Activated CD8-positive, alpha-beta memory T cell treated with anti-CD3 and anti-CD28 coated beads for 24 hours (primary cell): ENCODE data around the gene TMEM171.

Experiments
- DNase-seq: peaks from one replicate; pipeline ENCODE4 v3.0.0-alpha.2; 2020

The TMEM171 gene

DNA sequence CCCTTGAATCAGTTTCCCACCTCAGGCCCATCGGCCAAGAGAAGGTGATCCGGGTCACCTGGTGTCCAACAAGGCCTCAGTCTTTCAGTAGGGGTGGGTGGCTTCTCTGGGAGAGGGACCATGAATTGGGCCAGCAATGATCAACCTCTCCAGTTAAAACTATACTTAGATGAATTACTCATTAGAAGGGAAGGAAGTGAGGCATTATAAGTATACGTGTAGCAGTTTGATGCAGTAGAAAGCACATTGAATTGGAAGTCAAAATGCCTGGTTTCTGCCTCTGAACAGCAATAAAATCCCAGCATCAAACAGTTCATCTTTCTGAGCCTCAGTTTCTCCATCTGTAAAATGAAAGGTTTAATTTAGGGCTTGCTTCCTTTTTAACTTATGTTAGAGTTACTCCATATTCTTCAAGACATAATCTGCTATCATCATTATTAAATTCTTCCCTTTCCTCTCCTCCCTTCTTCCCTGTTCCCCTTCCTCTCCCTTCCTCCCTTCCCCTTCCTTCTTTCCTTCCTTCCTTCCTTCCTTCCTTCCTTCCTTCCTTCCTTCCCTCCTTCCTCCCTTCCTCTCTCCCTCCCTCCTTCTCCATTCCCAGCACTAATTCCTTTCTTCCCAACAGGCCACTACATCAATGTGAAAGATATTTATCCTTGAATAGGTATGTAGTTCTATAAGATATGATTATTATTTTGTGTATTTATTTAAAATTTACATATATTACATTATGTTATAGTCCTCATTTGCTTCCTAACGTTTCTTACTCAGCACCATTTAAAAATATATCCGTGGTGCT, 34.0 kb downstream of the TMEM171 start:
- no peak for DNase-seq

DNA sequence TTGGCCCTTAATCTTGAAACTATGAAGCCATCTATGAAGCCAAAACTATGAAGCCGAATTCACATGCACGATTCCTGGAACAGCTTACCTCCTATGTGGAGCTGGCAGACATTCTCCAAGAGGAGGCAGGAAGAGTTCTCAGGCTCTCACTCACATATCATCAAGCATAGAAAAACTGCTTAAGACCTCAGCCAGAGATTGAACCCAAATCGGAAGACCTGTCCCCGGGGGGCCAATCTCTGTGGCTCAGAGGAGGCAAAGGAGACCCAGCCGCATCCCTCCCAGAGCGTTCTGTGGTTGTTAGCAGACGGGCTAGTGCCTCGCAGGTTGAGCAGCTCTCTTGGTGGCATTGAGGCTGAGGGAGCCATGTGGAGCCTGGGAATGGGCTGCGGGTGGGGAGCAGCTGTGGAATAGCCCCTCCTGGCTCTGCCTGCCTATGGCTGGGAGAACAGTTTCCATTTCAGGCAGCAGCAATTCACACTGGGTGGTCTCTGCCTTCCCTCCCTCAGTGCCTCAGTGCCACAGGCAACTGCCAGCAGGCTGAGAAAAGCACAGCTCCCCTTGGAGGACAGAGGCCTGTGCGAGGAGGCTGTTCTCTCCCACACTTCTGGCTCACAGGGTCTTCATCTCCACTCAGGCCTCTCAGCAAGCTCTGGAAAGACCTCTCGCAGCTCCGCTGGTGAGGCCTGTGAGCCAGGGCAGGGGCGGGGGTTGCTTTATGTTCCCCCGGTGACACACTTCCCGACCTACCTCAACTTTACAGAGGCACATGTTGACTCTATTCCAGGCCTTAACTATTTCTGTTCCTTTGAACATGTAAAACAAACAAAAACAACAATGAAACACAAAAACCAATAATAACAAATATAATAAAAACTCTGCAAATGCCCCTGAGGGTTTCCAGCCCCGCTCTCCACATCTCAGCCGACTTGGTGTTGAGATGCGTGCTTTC, 35.2 kb downstream of the TMEM171 start:
- DNase-seq = no peak

DNA sequence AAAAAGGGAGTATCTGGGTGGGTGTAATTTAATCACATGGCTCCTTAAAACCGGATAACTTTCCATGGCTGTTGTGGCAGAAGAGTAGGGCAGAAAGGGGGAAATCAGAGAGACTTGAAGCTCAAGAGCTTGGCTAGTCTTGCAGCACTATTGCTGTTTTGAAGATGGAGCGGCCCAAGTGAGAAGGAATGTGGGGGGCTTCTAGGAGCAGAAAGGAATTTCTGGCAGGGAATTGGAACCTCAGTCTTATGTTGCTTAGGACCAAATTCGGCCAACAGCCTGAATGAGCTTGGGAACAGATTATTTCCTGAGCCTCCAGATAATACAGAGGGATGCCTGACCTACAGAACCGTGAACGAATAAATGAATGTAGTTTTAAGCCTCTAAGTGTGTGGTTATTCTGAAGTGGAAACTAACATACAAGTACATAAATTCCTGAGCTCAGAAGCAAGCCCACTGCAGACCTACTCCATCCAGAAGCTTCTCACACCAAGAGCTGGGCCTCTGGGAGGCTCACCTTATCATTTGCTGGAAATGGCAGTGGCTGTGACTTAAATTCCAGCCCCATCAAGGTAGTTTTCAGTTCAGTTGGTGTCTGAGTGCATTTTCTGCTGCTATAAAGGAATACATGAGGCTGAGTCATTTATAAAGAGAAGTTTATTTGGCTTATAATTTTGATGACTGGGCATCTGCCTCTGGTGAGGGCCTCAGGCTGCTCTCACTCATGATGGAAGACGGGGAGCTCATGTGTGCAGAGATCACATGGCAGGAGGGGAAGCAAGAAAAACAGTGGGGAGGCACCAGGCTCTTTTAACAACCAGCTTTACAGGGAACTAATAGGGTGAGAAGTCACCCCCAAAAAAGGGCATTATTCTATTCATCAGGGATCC, 37.3 kb downstream of the TMEM171 start:
- no peak for DNase-seq

DNA sequence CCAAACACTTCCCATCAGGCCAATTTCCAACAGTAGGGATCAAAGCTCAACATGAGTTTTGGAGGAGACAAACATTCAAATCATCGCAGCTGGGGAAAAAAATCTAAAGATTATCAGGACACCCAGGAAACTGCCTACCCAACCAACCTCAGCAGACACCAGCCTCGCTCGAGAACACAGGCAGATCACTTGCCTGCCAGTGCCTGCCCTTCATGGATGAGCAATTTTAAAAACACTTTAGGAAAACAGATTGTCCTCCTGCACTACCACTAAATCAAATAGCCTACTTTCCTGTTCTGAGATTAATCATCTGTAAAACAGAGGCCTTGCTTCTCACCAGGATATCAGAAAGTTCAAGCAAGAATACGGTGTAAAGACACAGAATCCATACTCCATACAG, 37.9 kb downstream of the TMEM171 start:
- DNase-seq = no peak

DNA sequence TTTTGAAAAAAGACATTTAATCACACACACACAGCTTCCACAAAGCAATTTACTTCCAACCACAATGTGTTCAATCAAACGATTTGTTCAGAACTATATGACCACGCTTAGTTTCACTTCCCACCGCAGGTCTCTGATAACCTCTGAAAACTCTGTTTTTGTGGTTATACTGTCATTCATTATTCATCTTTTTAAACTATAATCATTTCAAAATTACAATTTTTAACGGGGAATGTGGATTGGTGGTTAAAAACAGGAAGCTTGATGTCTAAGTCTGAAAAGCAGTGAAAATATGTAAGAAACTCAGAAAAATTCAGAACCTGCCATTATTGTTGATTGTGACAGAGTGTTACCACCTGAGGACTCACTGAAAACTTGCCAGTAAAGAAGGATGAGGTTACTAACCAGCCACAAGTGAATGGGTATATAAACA, 39.9 kb downstream of the TMEM171 start:
- no peak for DNase-seq

DNA sequence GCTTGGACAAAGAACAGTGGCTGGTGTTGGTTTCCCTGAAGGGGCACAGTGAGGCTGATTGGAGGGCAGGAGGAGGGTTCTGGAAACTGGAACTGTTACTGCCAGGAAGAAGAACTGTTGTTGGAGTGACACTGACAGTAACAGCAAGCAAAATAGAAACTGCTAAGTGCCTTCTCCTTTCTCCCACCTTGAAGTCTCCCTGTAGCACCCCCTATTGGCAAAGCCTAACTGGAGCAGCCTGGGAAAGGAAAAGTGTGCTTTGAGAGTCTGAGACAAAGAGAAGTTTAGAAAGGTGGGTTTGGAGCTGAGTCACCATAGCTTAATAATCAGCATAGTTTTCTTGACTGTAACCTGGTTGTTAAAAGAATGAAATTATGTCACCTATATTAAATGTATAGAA, 50.1 kb downstream of the TMEM171 start:
- no peak for DNase-seq

DNA sequence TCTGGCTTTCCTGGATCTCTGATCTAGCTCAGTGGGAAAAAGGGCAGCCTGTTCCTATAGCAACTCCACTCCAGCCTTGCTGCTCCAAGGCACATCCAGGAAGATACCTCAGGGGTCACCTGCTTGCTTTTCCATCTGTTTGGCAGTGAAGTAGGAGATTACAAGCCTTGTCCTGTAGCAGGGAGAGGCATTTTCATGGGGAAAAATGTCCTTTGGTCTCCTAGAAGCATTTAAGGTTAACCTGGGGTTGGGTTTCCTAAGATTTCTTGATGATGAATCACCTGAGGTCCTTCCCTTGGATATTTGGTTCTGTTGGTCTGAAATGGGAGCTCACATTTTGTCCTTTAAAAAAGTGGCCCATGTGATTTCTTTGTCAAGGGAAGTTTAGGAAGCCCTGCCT, 51.1 kb downstream of the TMEM171 start:
- no peak for DNase-seq

DNA sequence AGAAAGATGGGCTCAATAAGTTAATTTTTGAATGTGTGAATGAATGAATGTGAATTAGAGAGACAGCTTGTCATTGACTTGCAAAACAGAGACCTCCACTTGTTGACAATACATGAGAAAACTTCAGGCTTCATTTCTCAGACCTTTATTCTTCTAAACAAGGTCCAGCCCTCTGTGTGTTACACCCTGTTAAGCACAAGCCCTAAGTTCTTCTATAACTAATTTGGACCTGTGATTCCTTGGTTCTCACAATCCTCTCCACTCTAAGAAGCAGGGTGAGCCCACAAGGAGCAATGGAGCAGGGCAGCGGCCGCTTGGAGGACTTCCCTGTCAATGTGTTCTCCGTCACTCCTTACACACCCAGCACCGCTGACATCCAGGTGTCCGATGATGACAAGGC, 52.6 kb downstream of the TMEM171 start, which contains the start of gene TMEM174:
TMEM174 (plus strand) TSS at position 243 of the 400 bp plus-strand sequence; CDS start at position 294, 51 bp downstream.
- DNase-seq = no peak

DNA sequence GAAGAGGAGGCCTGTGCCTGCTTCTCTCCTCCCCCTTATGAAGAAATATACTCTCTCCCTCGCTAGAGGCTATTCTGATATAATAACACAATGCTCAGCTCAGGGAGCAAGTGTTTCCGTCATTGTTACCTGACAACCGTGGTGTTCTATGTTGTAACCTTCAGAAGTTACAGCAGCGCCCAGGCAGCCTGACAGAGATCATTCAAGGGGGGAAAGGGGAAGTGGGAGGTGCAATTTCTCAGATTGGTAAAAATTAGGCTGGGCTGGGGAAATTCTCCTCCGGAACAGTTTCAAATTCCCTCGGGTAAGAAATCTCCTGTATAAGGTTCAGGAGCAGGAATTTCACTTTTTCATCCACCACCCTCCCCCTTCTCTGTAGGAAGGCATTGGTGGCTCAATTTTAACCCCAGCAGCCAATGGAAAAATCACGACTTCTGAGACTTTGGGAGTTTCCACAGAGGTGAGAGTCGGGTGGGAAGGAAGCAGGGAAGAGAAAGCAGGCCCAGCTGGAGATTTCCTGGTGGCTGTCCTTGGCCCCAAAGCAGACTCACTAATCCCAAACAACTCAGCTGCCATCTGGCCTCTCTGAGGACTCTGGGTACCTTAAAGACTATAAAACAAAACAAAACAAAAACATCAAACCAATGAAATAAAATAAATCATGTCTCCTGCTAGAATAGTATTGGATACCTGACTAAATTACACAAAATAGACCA, 53.9 kb downstream of the TMEM171 start:
- no peak for DNase-seq

DNA sequence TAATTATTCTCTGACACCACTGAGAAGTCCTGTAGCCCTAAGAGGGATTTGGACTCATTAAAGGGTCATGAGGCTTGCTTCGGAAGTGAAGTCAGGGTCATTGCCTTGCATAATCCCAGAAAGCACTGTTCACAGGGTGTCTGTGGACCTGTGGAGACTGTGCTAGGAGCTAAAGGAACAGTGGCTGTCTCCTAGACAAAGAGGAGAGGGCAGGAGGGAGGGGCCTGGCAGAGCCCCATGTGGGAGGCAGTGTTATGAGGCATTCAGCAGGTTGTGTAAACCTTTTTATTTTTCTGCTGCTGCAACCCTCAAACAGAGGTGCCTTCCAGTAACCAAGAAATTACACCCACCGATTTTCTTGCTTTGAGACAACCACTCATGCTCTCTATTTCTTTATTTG, 55.9 kb downstream of the TMEM171 start:
- no peak for DNase-seq

DNA sequence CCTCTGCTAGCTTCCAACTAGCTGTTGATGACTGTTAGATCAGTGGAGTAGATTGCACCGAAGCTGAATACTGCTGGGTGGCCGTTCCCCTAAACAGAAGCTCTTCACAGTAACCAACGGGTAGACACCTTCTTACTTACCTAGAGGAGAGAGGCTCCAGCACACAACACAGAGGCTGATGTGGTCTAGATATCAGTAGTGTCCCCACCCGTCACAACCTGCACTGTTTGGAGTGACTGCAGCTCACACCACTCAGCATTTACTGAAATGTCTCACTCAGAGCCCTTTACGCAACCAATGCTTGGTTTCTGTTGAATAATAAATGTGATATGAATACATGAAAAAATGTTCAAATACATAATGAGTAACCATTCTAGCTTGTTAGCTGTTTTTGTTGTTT, 57.9 kb downstream of the TMEM171 start:
- DNase-seq = no peak

DNA sequence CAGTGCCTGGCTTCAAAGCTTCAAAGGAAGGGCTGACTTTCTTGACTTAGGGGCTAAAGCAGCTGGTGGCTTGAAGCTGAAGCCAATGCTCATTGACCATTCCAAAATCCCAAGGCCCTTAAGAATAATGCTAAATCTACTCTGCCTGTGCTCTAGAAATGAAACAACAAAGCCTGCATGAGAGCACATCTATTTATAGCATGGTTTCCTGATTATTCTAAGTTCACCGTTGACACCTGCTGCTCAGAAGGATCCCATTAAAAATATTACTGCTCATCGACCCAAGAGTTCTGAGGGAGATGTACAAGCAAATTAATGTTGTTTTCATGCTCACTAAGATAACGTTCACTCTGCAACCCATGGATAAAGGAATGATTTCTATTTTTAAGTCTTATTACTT, 59.4 kb downstream of the TMEM171 start:
- DNase-seq = no peak

DNA sequence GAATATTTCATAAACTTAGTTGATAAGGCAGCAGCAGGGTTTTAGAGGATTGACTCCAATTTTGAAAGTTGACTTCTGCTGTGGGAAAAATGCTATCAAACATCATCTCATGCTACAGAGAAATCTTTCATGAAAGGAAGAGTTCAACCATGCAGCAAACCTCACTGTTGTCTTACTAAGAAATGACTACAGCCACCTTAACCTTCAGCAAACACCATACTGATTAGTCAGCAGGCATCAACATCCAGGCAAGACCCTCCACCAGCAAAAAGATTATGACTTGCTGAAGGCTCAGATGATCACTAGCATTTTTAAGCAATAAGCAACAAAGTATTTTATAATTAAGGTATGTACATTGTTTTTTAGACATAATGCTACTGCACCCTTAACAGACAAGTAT, 60.2 kb downstream of the TMEM171 start:
- DNase-seq = no peak
